H9 (cell line): ENCODE measurements around the gene ANKRD42. TPM values are rescaled to one million over a fixed set of nuclear protein-coding genes. Genes with fewer than 3 reads are reported as not detected.
A peak's percentile ranks its signal among the peaks of the same experiment; 100 is the strongest.

Experiments used
- DNase-seq: peaks from one replicate; pipeline ENCODE4 v3.0.0-alpha.2; 2017
- H2AFZ ChIP-seq: one replicate; pipeline ENCODE4 v1.6.1; 2013; ENCODE audit warnings: mild to moderate bottlenecking, low read length, control low read depth, moderate library complexity
- H2AK5ac ChIP-seq: 2 replicates; pipeline ENCODE4 v1.6.1; 2013; ENCODE audit warnings: low read length, control low read depth, mixed read lengths; ENCODE audit not compliant: insufficient read length
- H2BK120ac ChIP-seq: one replicate; pipeline ENCODE4 v1.6.1; 2013; ENCODE audit warnings: low read depth, mild to moderate bottlenecking, low read length, control low read depth, inconsistent platforms; ENCODE audit not compliant: poor library complexity, severe bottlenecking
- H2BK12ac ChIP-seq: 2 replicates; pipeline ENCODE4 v1.6.1; 2013; ENCODE audit warnings: low read length, control low read depth, mixed read lengths, low read depth; ENCODE audit not compliant: insufficient read length
- H2BK15ac ChIP-seq: 2 replicates; pipeline ENCODE4 v1.6.1; 2013; ENCODE audit warnings: low read depth, low read length, control low read depth
- H2BK20ac ChIP-seq: one replicate; pipeline ENCODE4 v1.6.1; 2013; ENCODE audit warnings: low read depth, mild to moderate bottlenecking, low read length, control low read depth, inconsistent platforms; ENCODE audit not compliant: poor library complexity, severe bottlenecking
- H2BK5ac ChIP-seq: 2 replicates; pipeline ENCODE4 v1.6.1; 2013; ENCODE audit warnings: low read length, control low read depth, mixed read lengths; ENCODE audit not compliant: insufficient read length
- H3K14ac ChIP-seq: 2 replicates; pipeline ENCODE4 v1.6.1; 2013; ENCODE audit warnings: low read length, control low read depth; ENCODE audit not compliant: insufficient read depth
- H3K18ac ChIP-seq: 2 replicates; pipeline ENCODE4 v1.6.1; 2013; ENCODE audit warnings: low read depth, mild to moderate bottlenecking, mixed read lengths, low read length, control low read depth; ENCODE audit not compliant: insufficient read length
- H3K23ac ChIP-seq: 2 replicates; pipeline ENCODE4 v1.6.1; 2013; ENCODE audit warnings: low read length, control low read depth, mixed read lengths, low read depth; ENCODE audit not compliant: insufficient read length
- H3K23me2 ChIP-seq: 2 replicates; pipeline ENCODE4 v1.6.1; 2013; ENCODE audit warnings: low read depth, mild to moderate bottlenecking, mixed read lengths, low read length, control low read depth; ENCODE audit not compliant: insufficient read length, poor library complexity, severe bottlenecking
- H3K27ac ChIP-seq: 2 replicates; pipeline ENCODE4 v1.5.1; 2013; ENCODE audit warnings: low read length, control low read depth, mixed read lengths, low read depth; ENCODE audit not compliant: insufficient read length
- H3K27me3 ChIP-seq: 2 replicates; pipeline ENCODE4 v1.6.1; 2013; ENCODE audit warnings: low read length, control low read depth, inconsistent platforms; ENCODE audit not compliant: insufficient read depth
- H3K4ac ChIP-seq: 2 replicates; pipeline ENCODE4 v1.6.1; 2013; ENCODE audit warnings: low read depth, mild to moderate bottlenecking, control low read depth, inconsistent platforms, low read length, moderate library complexity
- H3K4me1 ChIP-seq: 2 replicates; pipeline ENCODE4 v1.6.1; 2013; ENCODE audit warnings: low read length, control low read depth, inconsistent platforms; ENCODE audit not compliant: insufficient read depth
- H3K4me2 ChIP-seq: 2 replicates; pipeline ENCODE4 v1.6.1; 2013; ENCODE audit warnings: low read length, control low read depth, mixed read lengths; ENCODE audit not compliant: insufficient read length, insufficient read depth
- H3K56ac ChIP-seq: 2 replicates; pipeline ENCODE4 v1.6.1; 2013; ENCODE audit warnings: low read depth, mild to moderate bottlenecking, mixed read lengths, low read length, control low read depth; ENCODE audit not compliant: insufficient read length
- H3K79me1 ChIP-seq: 2 replicates; pipeline ENCODE4 v1.6.1; 2013; ENCODE audit warnings: low read depth, mild to moderate bottlenecking, moderate library complexity, low read length, control low read depth, inconsistent platforms; ENCODE audit not compliant: insufficient read depth, poor library complexity, severe bottlenecking
- H3K79me2 ChIP-seq: 2 replicates; pipeline ENCODE4 v1.6.1; 2013; ENCODE audit warnings: low read length, control low read depth, inconsistent platforms; ENCODE audit not compliant: insufficient read depth
- H3K9ac ChIP-seq: 2 replicates; pipeline ENCODE4 v1.6.1; 2013; ENCODE audit warnings: low read length, control low read depth, mixed read lengths; ENCODE audit not compliant: insufficient read length; ENCODE audit errors: extremely low read depth
- H3K9me3 ChIP-seq: one replicate; pipeline ENCODE4 v1.6.1; 2013; ENCODE audit warnings: low read depth, low read length, inconsistent platforms; ENCODE audit not compliant: control insufficient read depth
- H3T11ph ChIP-seq: one replicate; pipeline ENCODE4 v1.6.1; 2013; ENCODE audit warnings: mild to moderate bottlenecking, low read length, control low read depth, inconsistent platforms
- H4K20me1 ChIP-seq: one replicate; pipeline ENCODE4 v1.6.1; 2013; ENCODE audit not compliant: control insufficient read depth, insufficient read length, insufficient read depth
- H4K5ac ChIP-seq: 2 replicates; pipeline ENCODE4 v1.6.1; 2013; ENCODE audit warnings: low read depth, mild to moderate bottlenecking, mixed read lengths, low read length, control low read depth; ENCODE audit not compliant: insufficient read length
- H4K8ac ChIP-seq: replicated peaks from 2 replicates; pipeline ENCODE4 v1.6.1; 2013; ENCODE audit warnings: low read length, control low read depth, mixed read lengths, low read depth; ENCODE audit not compliant: insufficient read length
- H4K91ac ChIP-seq: 2 replicates; pipeline ENCODE4 v1.6.1; 2013; ENCODE audit warnings: low read depth, mild to moderate bottlenecking, moderate library complexity, mixed read lengths, low read length, control low read depth; ENCODE audit not compliant: insufficient read length
- H3K27ac Mint-ChIP-seq, 3 experiments: 2 replicates in 2 of 3; 3 replicates in 1 of 3; pipeline ENCODE4 v1.8.0; 2020 to 2021; ENCODE audit warnings: mixed read lengths in 3 of 3, mild to moderate bottlenecking in 1 of 3, moderate library complexity in 1 of 3
- H3K27me3 Mint-ChIP-seq: 2 replicates; pipeline ENCODE4 v1.8.0; 2021; ENCODE audit warnings: low read depth, mild to moderate bottlenecking, moderate library complexity, mixed read lengths
- H3K36me3 Mint-ChIP-seq, 3 experiments: 2 replicates in 2 of 3; 3 replicates in 1 of 3; pipeline ENCODE4 v1.8.0; 2020 to 2021; ENCODE audit warnings: low read depth in 3 of 3, mixed read lengths in 3 of 3; ENCODE audit not compliant: insufficient read depth in 1 of 3
- H3K4me1 Mint-ChIP-seq, 2 experiments: 2 replicates each; pipeline ENCODE4 v1.8.0; 2020; ENCODE audit warnings: mixed read lengths in 2 of 2
- H3K4me3 Mint-ChIP-seq, 2 experiments: 2 replicates in 1 of 2; 3 replicates in 1 of 2; pipeline ENCODE4 v1.8.0; 2020 to 2021; ENCODE audit warnings: mild to moderate bottlenecking in 2 of 2, mixed read lengths in 2 of 2, moderate library complexity in 1 of 2
- H3K9me3 Mint-ChIP-seq, 2 experiments: 2 replicates in 1 of 2; 3 replicates in 1 of 2; pipeline ENCODE4 v1.8.0; 2020; ENCODE audit warnings: mild to moderate bottlenecking in 2 of 2, mixed read lengths in 2 of 2, moderate library complexity in 1 of 2
- CTCF ChIP-seq: fragments of 200-600 bp; sonication (generic); conservative IDR thresholded peaks from 3 replicates; pipeline ENCODE4 v1.8.0; 2021; ENCODE audit warnings: antibody characterized with exemption, mild to moderate bottlenecking
- WGBS: extraction: QIAGEN DNeasy Blood & Tissue Kit; methylation state at CpG from one replicate; pipeline ENCODE4 v1.1.7; 2013; ENCODE audit warnings: missing lambda C conversion rate, low lambda C conversion rate, mixed read lengths; ENCODE audit not compliant: insufficient read length; ENCODE audit errors: extremely low coverage; 5-methylcytosine and 5-hydroxymethylcytosine counted together
- total RNA-seq: library from RNA; stranded (reverse); gene quantifications from 2 replicates; pipeline ENCODE4 v1.2.1, GENCODE V29; 2021

The ANKRD42 gene
- total RNA-seq, 1 experiment from 2014 or later: 4.9 TPM

- DNase-seq: no peak
- H3K18ac ChIP-seq: no peak overlapping the region
- H3K79me1 ChIP-seq: no peaks in the 10 kb centered on the region
- Mint-ChIP-seq H3K36me3 (peaks cover 44 to 74% (median 67%) of the 10 kb centered on the region in 3 experiments), H3K4me1 (peaks cover 26 to 27% of the 10 kb centered on the region in 2 experiments), H3K27ac (peak overlapping the region in 1 of 3 experiments; percentile 81; a peak in 1 of 7 replicates), H3K27me3 (no peaks in the 10 kb centered on the region), H3K4me3 (no peak overlapping the region; a peak in 1 of 5 replicates), H3K9me3 (peaks cover 0 to 3% of the 10 kb centered on the region in 2 experiments; a peak in 1 of 5 replicates)
- no peak overlapping the region for H2BK12ac ChIP-seq
- H3K23ac ChIP-seq: no peak overlapping the region
- no peak overlapping the region for H3K4me2 ChIP-seq
- H3K4me1 ChIP-seq: peaks cover 2% of the 10 kb centered on the region; the same call in 1 of the 2 replicates
- no peak overlapping the region for H2BK5ac ChIP-seq
- H2AFZ ChIP-seq: no peak overlapping the region
- no peak overlapping the region for H2AK5ac ChIP-seq
- no peak overlapping the region for H3K4ac ChIP-seq
- H3K79me2 ChIP-seq: peaks cover 39% of the 10 kb centered on the region
- no peak overlapping the region for H3K14ac ChIP-seq
- no peak overlapping the region for H4K8ac ChIP-seq
- H2BK120ac ChIP-seq: no peak overlapping the region
- no peak overlapping the region for H2BK15ac ChIP-seq
- H2BK20ac ChIP-seq: no peak overlapping the region
- H3T11ph ChIP-seq: no peak overlapping the region
- no peaks in the 10 kb centered on the region for H3K27me3 ChIP-seq
- no peak for TF ChIP-seq CTCF
- no peaks in the 10 kb centered on the region for H3K9me3 ChIP-seq
- no peak overlapping the region for H4K91ac ChIP-seq
- no peak overlapping the region for H3K56ac ChIP-seq
- H4K5ac ChIP-seq: no peak overlapping the region
- peaks cover 2% of the 10 kb centered on the region for H3K23me2 ChIP-seq
- H3K27ac ChIP-seq: no peak overlapping the region
- WGBS: no CpG with 5 or more reads among the region's 2 CpGs
- H4K20me1 ChIP-seq: no peaks in the 10 kb centered on the region
- H3K9ac ChIP-seq: no peak overlapping the region
Observed at GRCh38 chr11:83162377-83162776, 31.1 kb upstream of the ANKRD42 start.
